SK-N-MC (cell line): ENCODE data around the gene XRCC2.

Experiments
- DNase-seq: peaks from one replicate; pipeline ENCODE4 v3.0.0-alpha.2; 2011; ENCODE audit warnings: low read depth, low spot score
- H3K27ac ChIP-seq: fragments of 200-600 bp; sonication (generic); 2 replicates; pipeline ENCODE4 v1.5.1; 2016; ENCODE audit warnings: mixed run types
- H3K36me3 ChIP-seq: fragments of 200-600 bp; sonication (generic); 2 replicates; pipeline ENCODE4 v1.6.1; 2017; ENCODE audit warnings: antibody characterized with exemption, low read length, mixed read lengths; ENCODE audit not compliant: insufficient read depth
- H3K4me3 ChIP-seq: fragments of 200-600 bp; sonication (generic); 2 replicates; pipeline ENCODE4 v1.5.1; 2016
- H3K9ac ChIP-seq: fragments of 200-600 bp; sonication (generic); 2 replicates; pipeline ENCODE4 v1.8.0; 2017; ENCODE audit warnings: mixed run types, mixed read lengths; ENCODE audit not compliant: insufficient read length
- H3K9me3 ChIP-seq: fragments of 200-600 bp; sonication (generic); 2 replicates; pipeline ENCODE4 v1.6.1; 2017; ENCODE audit warnings: low read depth, mild to moderate bottlenecking, antibody characterized with exemption, low read length, moderate library complexity, mixed read lengths
- EZH2 ChIP-seq: fragments of 200-600 bp; sonication (generic); IDR thresholded peaks from one replicate; pipeline ENCODE4 v1.6.1; 2017; ENCODE audit warnings: antibody characterized with exemption
- FOXP2 ChIP-seq: optimal IDR thresholded peaks from 2 replicates; pipeline ENCODE3; 2011; ENCODE audit warnings: mild to moderate bottlenecking, moderate library complexity; ENCODE audit not compliant: insufficient read depth; ENCODE audit errors: extremely low read length, control extremely low read depth
- POLR2AphosphoS5 ChIP-seq: IDR thresholded peaks from 2 replicates; pipeline ENCODE4 v1.6.1; 2012; ENCODE audit warnings: mild to moderate bottlenecking, low read depth, low read length, borderline replicate concordance

Gene XRCC2

GRCh38 chr7:152602962-152603361 is 73.0 kb downstream of the XRCC2 start:
- H3K27ac ChIP-seq = no peak overlapping the region
- H3K9me3 ChIP-seq = no peaks in the 10 kb centered on the region
- no peak for TF ChIP-seq EZH2
- TF ChIP-seq POLR2AphosphoS5 = no peak
- TF ChIP-seq FOXP2 = no peak

GRCh38 chr7:152601305-152601798 is 74.6 kb downstream of the XRCC2 start:
- H3K4me3 ChIP-seq = no peak overlapping the region
- H3K9me3 ChIP-seq = no peaks in the 10 kb centered on the region
- H3K36me3 ChIP-seq = no peaks in the 10 kb centered on the region
- no peak for TF ChIP-seq EZH2
- TF ChIP-seq FOXP2 = no peak
- TF ChIP-seq POLR2AphosphoS5 = no peak
- H3K27ac ChIP-seq = no peak overlapping the region
- DNase-seq = no peak
- H3K9ac ChIP-seq = no peak overlapping the region

More at GRCh38 chr7:152602962-152603361, 73.0 kb downstream of the XRCC2 start:
- Histone ChIP-seq H3K4me3 (no peak overlapping the region), H3K36me3 (no peaks in the 10 kb centered on the region), H3K9ac (no peak overlapping the region)
- no peak for DNase-seq

GRCh38 chr7:152600266-152600665 is 75.7 kb downstream of the XRCC2 start:
- Histone ChIP-seq H3K36me3 (no peaks in the 10 kb centered on the region), H3K9me3 (no peaks in the 10 kb centered on the region), H3K27ac (no peak overlapping the region), H3K4me3 (no peak overlapping the region), H3K9ac (no peak overlapping the region)
- no peak for DNase-seq
- TF ChIP-seq POLR2AphosphoS5 (no peak), EZH2 (no peak), FOXP2 (no peak)

- no peak overlapping the region for H3K27ac ChIP-seq
- no peaks in the 10 kb centered on the region for H3K36me3 ChIP-seq
- no peak overlapping the region for H3K9ac ChIP-seq
- TF ChIP-seq FOXP2 (no peak), POLR2AphosphoS5 (no peak), EZH2 (no peak)
- H3K9me3 ChIP-seq = no peaks in the 10 kb centered on the region
- DNase-seq = no peak
- no peak overlapping the region for H3K4me3 ChIP-seq
Measured at GRCh38 chr7:152597507-152597906, 78.4 kb downstream of the XRCC2 start.

DNA sequence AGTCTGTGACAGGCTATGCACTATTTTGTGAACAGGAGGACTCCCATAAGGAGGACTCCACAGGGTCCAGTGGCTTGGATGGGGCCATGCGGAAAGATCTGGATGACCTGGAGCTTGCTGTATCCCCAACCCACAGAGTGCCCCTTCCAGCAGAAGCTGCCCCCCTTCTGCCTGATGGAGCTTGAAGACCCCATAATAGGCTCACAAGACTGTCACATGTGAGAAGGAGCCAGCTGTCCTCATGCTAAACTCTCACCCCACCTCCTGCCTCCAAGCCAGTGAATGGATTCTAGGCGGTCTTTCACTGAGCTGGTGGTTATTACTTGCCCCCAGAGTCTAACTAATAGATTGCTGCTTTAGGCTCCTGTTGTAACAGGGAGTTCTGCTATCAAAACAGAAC is 79.1 kb downstream of the XRCC2 start:
- no peak for TF ChIP-seq FOXP2
- no peak for TF ChIP-seq POLR2AphosphoS5
- TF ChIP-seq EZH2 = no peak

More for the DNA sequence above, 79.1 kb downstream of the XRCC2 start:
- DNase-seq = no peak
- H3K36me3 ChIP-seq = no peaks in the 10 kb centered on the region
- H3K4me3 ChIP-seq = no peak overlapping the region
- H3K9ac ChIP-seq = no peak overlapping the region
- no peaks in the 10 kb centered on the region for H3K9me3 ChIP-seq
- no peak overlapping the region for H3K27ac ChIP-seq
